Renal cortical epithelial cell (primary cell): ENCODE measurements around the gene SFTA2. TPM values are rescaled to one million over a fixed set of nuclear protein-coding genes. Genes with fewer than 3 reads are reported as not detected.

Source experiments
- total RNA-seq: library from RNA; depleted of rRNA; stranded (reverse); fragments of >200 nt; gene quantifications from 2 replicates; pipeline ENCODE4 v1.2.3, GENCODE V29; 2014

Gene SFTA2
- total RNA-seq, 1 donor from 2014 or later, result not detected

Other genes starting within 250 kb of the SFTA2 start
- gene PPP1R18, start 245.5 kb downstream of the SFTA2 start, total RNA-seq, result 27.5 and 38.7 TPM in 2 replicates
- gene NRM, start 241.2 kb downstream of the SFTA2 start, total RNA-seq, result 0.69 and 1.7 TPM in 2 replicates
- 6.4 and 10.2 TPM in 2 replicates for gene MDC1, start 214.9 kb downstream of the SFTA2 start, total RNA-seq
- 312 and 597 TPM in 2 replicates for gene TUBB, start 211.8 kb downstream of the SFTA2 start, total RNA-seq
- 19.4 and 100 TPM in 2 replicates for gene FLOT1, start 189.5 kb downstream of the SFTA2 start, total RNA-seq
- 56.6 and 249 TPM in 2 replicates for gene IER3, start 187.6 kb downstream of the SFTA2 start, total RNA-seq
- 165 and 197 TPM in 2 replicates for gene DDR1, start 47.7 kb downstream of the SFTA2 start, total RNA-seq
- gene GTF2H4, start 24.0 kb downstream of the SFTA2 start, total RNA-seq, result 17.2 and 24.2 TPM in 2 replicates
- 47.5 and 144 TPM in 2 replicates for gene VARS2, start 17.9 kb downstream of the SFTA2 start, total RNA-seq
- 0.17 TPM in 1 of 2 replicates, not detected in the other for gene MUCL3, start 8.8 kb upstream of the SFTA2 start, total RNA-seq
- not detected in 2 replicates for gene MUC21, start 51.5 kb upstream of the SFTA2 start, total RNA-seq
- 0.15 TPM in 1 of 2 replicates, not detected in the other for gene MUC22, start 78.3 kb upstream of the SFTA2 start, total RNA-seq
- gene C6orf15, start 180.4 kb upstream of the SFTA2 start, total RNA-seq, result 1.4 TPM in 1 of 2 replicates, not detected in the other
- gene PSORS1C1, start 182.6 kb upstream of the SFTA2 start, total RNA-seq, result 1.0 and 5.1 TPM in 2 replicates
- under 0.01 and 0.05 TPM in 2 replicates for gene CDSN, start 188.3 kb upstream of the SFTA2 start, total RNA-seq
- gene PSORS1C2, start 206.9 kb upstream of the SFTA2 start, total RNA-seq, result not detected in 2 replicates
- 12.9 and 21.0 TPM in 2 replicates for gene CCHCR1, start 225.6 kb upstream of the SFTA2 start, total RNA-seq
- gene TCF19, start 226.4 kb upstream of the SFTA2 start, total RNA-seq, result 2.2 and 10.8 TPM in 2 replicates
- 6.6 and 11.3 TPM in 2 replicates for gene POU5F1, start 238.5 kb upstream of the SFTA2 start, total RNA-seq